ENCODE results near the gene WDR82. TPM values are rescaled to one million over a fixed set of nuclear protein-coding genes. Genes with fewer than 3 reads are reported as not detected.
"Not testable (repeated sequence)": the region's sequence is repeated elsewhere in the genome, so short reads cannot be mapped to it uniquely, and the experiment has no call there.

Gene WDR82
- total RNA-seq, 1 donor from 2014 or later: 61.0 TPM

GRCh38 chr3:52272172-52272571 lies 6.3 kb downstream of the WDR82 start:
- DNase-seq; ATAC-seq (ENCODE audit: poor library complexity); intact Hi-C loops (cut with DNase I): not testable (repeated sequence)

- intact Hi-C loops (cut with DNase I): no loop called here
- no peak for ATAC-seq (ENCODE audit: poor library complexity)
Observed at GRCh38 chr3:52270252-52270754, 8.1 kb downstream of the WDR82 start.

GRCh38 chr3:52269776-52270175 lies 8.7 kb downstream of the WDR82 start:
- ATAC-seq (ENCODE audit: poor library complexity) (no peak), DNase-seq (no peak)
- intact Hi-C loops (cut with DNase I): no loop called here

More at GRCh38 chr3:52270252-52270754, 8.1 kb downstream of the WDR82 start:
- no peak for DNase-seq

- DNase-seq: no peak
- intact Hi-C loops (cut with DNase I): no loop called here
- ATAC-seq (ENCODE audit: poor library complexity): no peak
Observed at GRCh38 chr3:52268036-52268435, 10.4 kb downstream of the WDR82 start.

- intact Hi-C loops (cut with DNase I): no loop called here
- no peak for DNase-seq
- no peak for ATAC-seq (ENCODE audit: poor library complexity)
Observed at GRCh38 chr3:52265387-52265786, 13.1 kb downstream of the WDR82 start.

- intact Hi-C loops (cut with DNase I): no loop called here
- DNase-seq (no peak), ATAC-seq (ENCODE audit: poor library complexity) (no peak)
Observed at GRCh38 chr3:52262447-52262846, 16.0 kb downstream of the WDR82 start.

GRCh38 chr3:52259448-52259847 lies 19.0 kb downstream of the WDR82 start:
- ATAC-seq (ENCODE audit: poor library complexity): no peak
- intact Hi-C loops (cut with DNase I): no loop called here
- no peak for DNase-seq

- intact Hi-C loops (cut with DNase I): no loop called here
- DNase-seq (no peak), ATAC-seq (ENCODE audit: poor library complexity) (no peak)
Observed at GRCh38 chr3:52259035-52259434, 19.4 kb downstream of the WDR82 start.

GRCh38 chr3:52257911-52258310 lies 20.5 kb downstream of the WDR82 start:
- DNase-seq (no peak), ATAC-seq (ENCODE audit: poor library complexity) (no peak)
- intact Hi-C loops (cut with DNase I): no loop called here

- intact Hi-C loops (cut with DNase I): no loop called here
- ATAC-seq (ENCODE audit: poor library complexity) (no peak), DNase-seq (no peak)
Observed at GRCh38 chr3:52256622-52257021, 21.8 kb downstream of the WDR82 start.

GRCh38 chr3:52256159-52256558 lies 22.3 kb downstream of the WDR82 start:
- intact Hi-C loops (cut with DNase I): no loop called here

GRCh38 chr3:52254608-52255007 lies 23.8 kb downstream of the WDR82 start:
- DNase-seq (no peak), ATAC-seq (ENCODE audit: poor library complexity) (no peak)
- intact Hi-C loops (cut with DNase I): no loop called here

More at GRCh38 chr3:52256159-52256558, 22.3 kb downstream of the WDR82 start:
- no peak for ATAC-seq (ENCODE audit: poor library complexity)
- DNase-seq: no peak

GRCh38 chr3:52253314-52254304 lies 24.8 kb downstream of the WDR82 start:
- DNase-seq (peak; percentile 69), ATAC-seq (ENCODE audit: poor library complexity) (peak; percentile 54)
- intact Hi-C loops (cut with DNase I): no loop called here

- ATAC-seq (ENCODE audit: poor library complexity) (no peak), DNase-seq (no peak)
- intact Hi-C loops (cut with DNase I): no loop called here
Observed at GRCh38 chr3:52250122-52250521, 28.3 kb downstream of the WDR82 start.

- intact Hi-C loops (cut with DNase I): no loop called here
- ATAC-seq (ENCODE audit: poor library complexity) (no peak), DNase-seq (no peak)
Observed at GRCh38 chr3:52249683-52250082, 28.8 kb downstream of the WDR82 start.

- DNase-seq: peak; percentile 69
- ATAC-seq (ENCODE audit: poor library complexity): no peak
- intact Hi-C loops (cut with DNase I): no loop called here
Observed at GRCh38 chr3:52248816-52249547, 29.5 kb downstream of the WDR82 start.

GRCh38 chr3:52248165-52248541 lies 30.3 kb downstream of the WDR82 start:
- ATAC-seq (ENCODE audit: poor library complexity) (no peak), DNase-seq (no peak)
- intact Hi-C loops (cut with DNase I): no loop called here

GRCh38 chr3:52247409-52248164 lies 30.9 kb downstream of the WDR82 start:
- intact Hi-C loops (cut with DNase I): no loop called here
- no peak for DNase-seq
- ATAC-seq (ENCODE audit: poor library complexity): no peak

All from Right ventricle myocardium superior (tissue), 1 donor.